Glutamatergic neuron (in vitro differentiated cells): ENCODE data around the gene WDR53. TPM values are rescaled to one million over a fixed set of nuclear protein-coding genes. Genes with fewer than 3 reads are reported as not detected.

Source experiments
- DNase-seq: peaks from one replicate; pipeline ENCODE4 v3.0.0; 2022
- H3K27ac Mint-ChIP-seq: one replicate; pipeline ENCODE4 v1.8.0; 2020; ENCODE audit warnings: mild to moderate bottlenecking, mixed read lengths, inconsistent platforms; ENCODE audit not compliant: unreplicated experiment
- H3K27me3 Mint-ChIP-seq: one replicate; pipeline ENCODE4 v1.8.0; 2020; ENCODE audit warnings: mild to moderate bottlenecking, moderate library complexity, mixed read lengths, inconsistent platforms; ENCODE audit not compliant: unreplicated experiment
- H3K36me3 Mint-ChIP-seq: one replicate; pipeline ENCODE4 v1.8.0; 2020; ENCODE audit warnings: mild to moderate bottlenecking, mixed read lengths, inconsistent platforms; ENCODE audit not compliant: unreplicated experiment
- H3K4me1 Mint-ChIP-seq: one replicate; pipeline ENCODE4 v1.8.0; 2020; ENCODE audit warnings: mild to moderate bottlenecking, low read depth, mixed read lengths, inconsistent platforms; ENCODE audit not compliant: unreplicated experiment
- H3K4me3 Mint-ChIP-seq: one replicate; pipeline ENCODE4 v1.8.0; 2020; ENCODE audit warnings: mild to moderate bottlenecking, mixed read lengths, inconsistent platforms; ENCODE audit not compliant: unreplicated experiment
- H3K9me3 Mint-ChIP-seq: one replicate; pipeline ENCODE4 v1.8.0; 2020; ENCODE audit warnings: mild to moderate bottlenecking, moderate library complexity, mixed read lengths, inconsistent platforms; ENCODE audit not compliant: unreplicated experiment
- total RNA-seq: library from RNA; stranded (reverse); fragmentation: NEBNext Ultra II Directional; extraction: Animal tissue kit (Norgen Biotek cat#: 25700); gene quantifications from one replicate; pipeline ENCODE4 v1.2.1, GENCODE V29; 2021; ENCODE audit not compliant: unreplicated experiment
- TF ChIP-seq, protein P1 (sequence below): fragments of 200-600 bp; sonication (generic); IDR thresholded peaks from one replicate; pipeline ENCODE4 v1.5.0; 2021; ENCODE audit not compliant: partially characterized antibody, unreplicated experiment

The WDR53 gene
- total RNA-seq, 1 donor from 2014 or later = 7.8 TPM

DNA sequence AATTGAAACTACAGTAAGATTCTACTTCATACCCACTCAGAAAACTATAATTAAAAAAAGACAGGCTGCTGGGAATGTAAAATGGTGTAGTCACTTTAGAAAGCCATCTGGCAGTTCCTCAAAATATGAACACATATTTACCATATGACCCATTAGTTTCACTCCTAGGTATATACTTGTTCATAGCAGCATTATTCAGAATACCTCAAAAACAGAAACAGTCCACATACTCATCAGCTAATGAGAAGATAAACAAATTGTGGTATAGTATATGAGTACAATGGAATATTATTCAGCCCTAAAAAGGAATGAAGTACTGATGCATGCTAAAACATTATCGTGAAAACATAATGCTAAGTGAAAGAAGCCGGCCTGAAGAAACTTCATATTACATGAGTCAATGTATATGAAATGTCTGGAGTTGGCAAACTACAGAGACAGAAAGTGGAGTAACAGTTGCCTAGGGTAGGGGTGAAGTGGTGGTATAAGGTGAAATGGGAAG lies 23.8 kb downstream of the WDR53 start:
- Mint-ChIP-seq H3K36me3 (peaks cover 9% of the 10 kb centered on the region), H3K4me1 (no peaks in the 10 kb centered on the region), H3K27me3 (no peaks in the 10 kb centered on the region), H3K9me3 (no peaks in the 10 kb centered on the region), H3K4me3 (no peak overlapping the region), H3K27ac (no peak overlapping the region)
- TF ChIP-seq, protein P1, sequence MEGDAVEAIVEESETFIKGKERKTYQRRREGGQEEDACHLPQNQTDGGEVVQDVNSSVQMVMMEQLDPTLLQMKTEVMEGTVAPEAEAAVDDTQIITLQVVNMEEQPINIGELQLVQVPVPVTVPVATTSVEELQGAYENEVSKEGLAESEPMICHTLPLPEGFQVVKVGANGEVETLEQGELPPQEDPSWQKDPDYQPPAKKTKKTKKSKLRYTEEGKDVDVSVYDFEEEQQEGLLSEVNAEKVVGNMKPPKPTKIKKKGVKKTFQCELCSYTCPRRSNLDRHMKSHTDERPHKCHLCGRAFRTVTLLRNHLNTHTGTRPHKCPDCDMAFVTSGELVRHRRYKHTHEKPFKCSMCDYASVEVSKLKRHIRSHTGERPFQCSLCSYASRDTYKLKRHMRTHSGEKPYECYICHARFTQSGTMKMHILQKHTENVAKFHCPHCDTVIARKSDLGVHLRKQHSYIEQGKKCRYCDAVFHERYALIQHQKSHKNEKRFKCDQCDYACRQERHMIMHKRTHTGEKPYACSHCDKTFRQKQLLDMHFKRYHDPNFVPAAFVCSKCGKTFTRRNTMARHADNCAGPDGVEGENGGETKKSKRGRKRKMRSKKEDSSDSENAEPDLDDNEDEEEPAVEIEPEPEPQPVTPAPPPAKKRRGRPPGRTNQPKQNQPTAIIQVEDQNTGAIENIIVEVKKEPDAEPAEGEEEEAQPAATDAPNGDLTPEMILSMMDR = no peak
- no peak for DNase-seq

DNA sequence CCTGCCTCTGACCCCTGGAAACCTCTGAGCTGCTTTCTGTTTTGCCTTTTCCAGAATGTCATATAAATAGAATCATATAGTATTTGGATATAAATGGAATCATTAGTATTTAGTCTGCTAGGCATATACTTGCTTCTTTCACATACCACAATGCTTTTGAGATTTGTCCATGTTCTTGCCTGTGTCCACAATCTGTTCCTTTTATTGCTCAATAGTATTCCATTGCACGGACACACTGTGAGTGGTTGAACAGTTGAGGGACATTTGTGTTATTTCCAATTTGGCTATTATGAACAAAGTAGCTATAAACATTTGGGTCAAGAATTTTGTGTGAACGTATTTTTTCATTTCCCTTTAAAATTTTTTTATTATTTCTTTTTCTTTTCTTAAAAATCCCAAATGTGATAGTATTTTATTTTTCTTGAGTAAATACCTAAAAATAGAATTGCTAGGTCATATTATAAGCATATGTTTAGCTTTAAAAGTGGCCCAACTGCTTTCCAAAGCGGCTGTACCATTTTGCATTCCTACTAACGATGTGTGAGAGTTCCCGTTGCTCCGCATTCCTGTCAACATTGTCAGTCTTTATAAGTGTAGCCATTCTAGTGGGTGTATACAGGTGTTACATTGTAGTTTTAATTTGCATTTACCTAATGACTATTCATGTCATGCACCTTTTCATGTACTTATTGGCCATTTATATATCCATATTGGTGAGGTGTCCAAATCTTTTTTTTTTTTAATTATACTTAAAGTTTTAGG lies 26.5 kb downstream of the WDR53 start:
- Mint-ChIP-seq H3K36me3 (peaks cover 3% of the 10 kb centered on the region), H3K4me3 (no peak overlapping the region), H3K9me3 (no peaks in the 10 kb centered on the region), H3K4me1 (no peaks in the 10 kb centered on the region), H3K27me3 (no peaks in the 10 kb centered on the region), H3K27ac (no peak overlapping the region)
- DNase-seq = no peak
- TF ChIP-seq, protein P1 = no peak

DNA sequence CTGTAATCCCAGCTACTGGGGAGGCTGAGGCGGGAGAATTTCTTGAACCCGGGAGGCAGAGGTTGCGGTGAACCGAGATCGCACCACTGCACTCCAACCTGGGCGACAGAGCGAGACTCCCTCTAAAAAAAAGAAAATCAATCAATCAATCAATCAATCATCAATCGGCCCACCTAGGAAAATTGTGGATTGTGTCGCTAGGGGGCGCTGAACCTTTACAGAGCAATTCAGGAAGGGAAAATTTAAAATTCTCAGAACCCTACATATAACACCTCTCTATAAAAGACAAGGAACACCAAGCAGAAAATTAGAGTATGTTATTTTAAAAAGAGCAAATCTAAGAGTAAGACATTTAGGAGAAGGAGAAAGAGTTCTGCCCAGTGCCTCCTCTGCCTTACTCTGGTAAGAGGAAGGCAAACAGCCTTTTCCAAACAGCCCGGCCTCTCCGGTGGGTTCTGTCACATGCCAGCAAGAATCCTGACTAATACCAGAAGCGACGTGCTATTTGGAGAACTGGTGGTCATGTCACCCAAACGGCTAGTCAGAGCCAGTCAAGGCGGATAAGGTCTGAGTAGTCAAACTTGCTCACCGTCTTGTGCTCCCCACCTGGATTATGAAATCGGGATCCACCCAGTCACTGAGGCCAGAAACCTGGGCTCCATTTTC lies 30.9 kb downstream of the WDR53 start:
- peak; percentile 60 for DNase-seq
- Mint-ChIP-seq H3K27me3 (no peaks in the 10 kb centered on the region), H3K4me1 (no peaks in the 10 kb centered on the region), H3K4me3 (no peak overlapping the region), H3K27ac (no peak overlapping the region), H3K9me3 (no peaks in the 10 kb centered on the region), H3K36me3 (no peaks in the 10 kb centered on the region)
- TF ChIP-seq, protein P1 = peak; percentile 88

DNA sequence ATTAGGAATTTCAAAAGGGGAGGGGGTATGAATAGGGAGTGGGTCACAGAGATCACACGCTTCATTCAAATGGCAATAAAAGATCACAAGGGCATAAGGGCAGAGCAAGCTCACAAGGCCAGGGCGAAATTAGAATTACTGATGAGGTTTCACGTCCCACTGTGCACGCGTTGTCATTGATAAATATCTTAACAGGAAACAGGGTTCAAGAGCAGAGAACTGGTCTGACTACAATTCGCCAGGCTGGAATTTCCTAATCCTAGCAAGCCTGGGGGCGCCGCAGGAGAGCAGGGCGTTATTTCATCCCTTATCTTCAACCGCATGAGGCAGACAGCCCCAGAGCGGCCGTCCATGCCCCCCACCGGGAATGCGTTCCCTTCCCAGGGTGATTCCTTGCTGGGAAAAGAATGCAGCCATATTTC lies 35.1 kb downstream of the WDR53 start:
- Mint-ChIP-seq H3K4me3 (no peak overlapping the region), H3K4me1 (no peaks in the 10 kb centered on the region), H3K36me3 (peaks cover 6% of the 10 kb centered on the region), H3K27me3 (peaks cover 3% of the 10 kb centered on the region), H3K9me3 (peaks cover 5% of the 10 kb centered on the region), H3K27ac (no peak overlapping the region)
- TF ChIP-seq, protein P1 = no peak
- DNase-seq = no peak

DNA sequence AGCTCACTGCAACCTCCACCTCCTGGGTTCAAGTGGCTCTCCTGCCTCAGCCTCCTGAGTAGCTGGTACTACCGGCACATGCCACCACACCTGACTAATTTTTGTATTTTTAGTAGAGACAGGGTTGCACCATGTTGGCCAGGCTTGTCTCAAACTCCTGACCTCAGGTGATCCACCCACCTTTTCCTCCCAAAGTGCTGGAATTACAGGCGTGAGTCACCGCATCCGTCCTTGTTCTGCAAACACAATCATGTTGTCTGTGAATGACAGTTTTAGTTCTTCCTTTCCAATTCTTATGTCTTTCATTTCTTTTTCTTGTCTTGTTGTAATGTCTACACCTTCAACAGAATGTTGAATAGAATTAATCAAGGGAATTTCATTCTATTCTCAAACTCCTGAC lies 36.9 kb downstream of the WDR53 start:
- no peak for DNase-seq
- Mint-ChIP-seq H3K4me1 (no peaks in the 10 kb centered on the region), H3K27ac (no peak overlapping the region), H3K27me3 (peaks cover 3% of the 10 kb centered on the region), H3K4me3 (no peak overlapping the region), H3K36me3 (peaks cover 6% of the 10 kb centered on the region), H3K9me3 (peaks cover 8% of the 10 kb centered on the region)
- TF ChIP-seq, protein P1 = no peak
